Islet of Langerhans (tissue), 1 donor: ENCODE results near the gene SDS.

Experiments
- FAIRE-seq: peaks from one replicate; lab custom pipeline; 2011; peaks lifted over from hg19 to GRCh38; lab: Jason Lieb, UNC

The SDS gene

GRCh38 chr12:113398346-113399290 is 5.1 kb downstream of the SDS start:
- no peak for FAIRE-seq

- FAIRE-seq: no peak
Observed at GRCh38 chr12:113397497-113398197, 6.0 kb downstream of the SDS start.

GRCh38 chr12:113396828-113397496 is 6.7 kb downstream of the SDS start:
- FAIRE-seq: no peak

GRCh38 chr12:113396200-113396599 is 7.5 kb downstream of the SDS start:
- FAIRE-seq: no peak

- no peak for FAIRE-seq
Observed at GRCh38 chr12:113395119-113395518, 8.6 kb downstream of the SDS start.

- FAIRE-seq: no peak
Observed at GRCh38 chr12:113393749-113394148, 9.9 kb downstream of the SDS start.

GRCh38 chr12:113392988-113393579 is 10.6 kb downstream of the SDS start:
- FAIRE-seq: no peak

- no peak for FAIRE-seq
Observed at GRCh38 chr12:113392520-113392919, 11.2 kb downstream of the SDS start.

GRCh38 chr12:113391650-113392337 is 11.9 kb downstream of the SDS start:
- no peak for FAIRE-seq

GRCh38 chr12:113391145-113391544 is 12.5 kb downstream of the SDS start:
- no peak for FAIRE-seq

GRCh38 chr12:113390064-113391043 is 13.3 kb downstream of the SDS start:
- no peak for FAIRE-seq

- no peak for FAIRE-seq
Observed at GRCh38 chr12:113388351-113388750, 15.3 kb downstream of the SDS start.

- FAIRE-seq: no peak
Observed at GRCh38 chr12:113387631-113388030, 16.1 kb downstream of the SDS start.

GRCh38 chr12:113386866-113387566 is 16.7 kb downstream of the SDS start:
- no peak for FAIRE-seq

- FAIRE-seq: no peak
Observed at GRCh38 chr12:113385282-113385882, 18.3 kb downstream of the SDS start.

GRCh38 chr12:113384778-113385177 is 18.9 kb downstream of the SDS start:
- no peak for FAIRE-seq

GRCh38 chr12:113382206-113382605 is 21.5 kb downstream of the SDS start:
- FAIRE-seq: no peak

GRCh38 chr12:113381220-113381619 is 22.5 kb downstream of the SDS start:
- no peak for FAIRE-seq

GRCh38 chr12:113378291-113378690 is 25.4 kb downstream of the SDS start:
- FAIRE-seq: no peak
